GM21528 (cell line): ENCODE data around the gene SLC9A9.
"Not testable (repeated sequence)": the region's sequence is repeated elsewhere in the genome, so short reads cannot be mapped to it uniquely, and the experiment has no call there.

ENCODE experiments used
- ATAC-seq: cut with Tn5 transposase; IDR thresholded peaks from one replicate; pipeline ENCODE4 v1.9.1; 2021; ENCODE audit warnings: mild to moderate bottlenecking, moderate library complexity; ENCODE audit not compliant: unreplicated experiment, low FRiP score

Gene SLC9A9

DNA sequence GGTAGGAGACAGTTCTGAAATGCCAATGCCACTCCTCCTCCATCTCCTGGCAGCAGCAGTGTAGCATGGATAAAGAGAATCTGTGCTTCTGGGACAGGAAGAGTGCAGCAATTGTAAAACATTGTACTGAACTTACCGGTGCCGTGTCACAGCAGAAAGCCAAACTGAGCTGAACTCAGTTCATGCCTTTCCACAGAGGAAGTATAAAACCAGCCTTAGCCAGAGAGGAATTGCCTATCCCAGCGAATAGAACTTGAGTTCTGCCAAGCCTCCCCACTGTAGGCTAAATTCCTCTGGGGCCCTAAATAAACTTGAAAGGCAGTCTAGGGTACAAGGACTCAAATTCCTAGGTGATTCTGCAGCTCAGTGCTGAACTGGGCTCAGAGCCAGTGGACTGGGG, 148.8 kb downstream of the SLC9A9 start:
- ATAC-seq, result no peak

DNA sequence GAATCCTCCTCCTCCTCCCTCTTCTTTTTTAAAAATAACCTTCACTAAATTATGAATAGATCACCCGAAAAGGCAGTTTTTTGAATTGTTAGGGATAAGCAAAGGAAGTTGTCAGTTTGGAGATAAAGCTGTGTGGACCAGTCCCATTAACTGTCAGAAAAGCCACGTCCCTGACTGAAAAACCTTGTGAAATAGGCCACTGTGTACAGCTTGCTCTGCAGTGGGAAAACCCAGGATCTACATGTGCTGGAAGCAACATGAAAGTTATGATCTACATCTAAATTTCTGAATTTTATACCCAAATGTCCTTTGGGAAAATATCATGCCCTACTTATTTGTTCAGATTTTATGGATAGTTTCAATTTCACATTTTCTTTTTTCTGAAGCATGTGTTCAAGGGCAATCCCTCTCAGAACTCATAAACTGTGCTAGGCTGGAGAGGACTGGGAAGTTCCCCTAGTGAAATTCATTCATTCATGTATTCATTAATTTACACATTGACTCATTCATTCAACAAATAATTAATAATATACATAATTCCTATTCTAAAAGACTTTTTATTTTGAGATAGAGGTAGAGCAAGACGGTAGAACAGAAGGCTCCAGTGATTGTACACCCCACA, 149.5 kb downstream of the SLC9A9 start:
- ATAC-seq, result no peak

DNA sequence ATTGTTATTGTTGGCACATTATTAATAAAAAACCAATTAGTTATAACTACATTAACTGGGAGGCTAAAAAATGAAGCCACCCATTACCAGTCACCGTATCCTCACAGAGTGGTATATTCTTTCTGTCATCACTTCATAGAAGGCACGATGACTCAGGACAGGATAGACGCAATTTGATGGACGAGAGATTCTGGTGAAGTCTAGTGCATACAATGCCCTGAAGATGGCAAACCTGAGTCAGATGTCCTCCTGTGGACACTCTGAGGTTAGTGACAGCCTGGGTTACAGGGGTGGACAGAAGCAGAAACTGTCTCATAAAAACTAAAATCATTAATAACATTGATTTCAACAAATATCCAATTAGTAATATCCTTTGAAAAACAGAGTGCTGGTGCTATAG, 150.3 kb downstream of the SLC9A9 start:
- ATAC-seq, result no peak

DNA sequence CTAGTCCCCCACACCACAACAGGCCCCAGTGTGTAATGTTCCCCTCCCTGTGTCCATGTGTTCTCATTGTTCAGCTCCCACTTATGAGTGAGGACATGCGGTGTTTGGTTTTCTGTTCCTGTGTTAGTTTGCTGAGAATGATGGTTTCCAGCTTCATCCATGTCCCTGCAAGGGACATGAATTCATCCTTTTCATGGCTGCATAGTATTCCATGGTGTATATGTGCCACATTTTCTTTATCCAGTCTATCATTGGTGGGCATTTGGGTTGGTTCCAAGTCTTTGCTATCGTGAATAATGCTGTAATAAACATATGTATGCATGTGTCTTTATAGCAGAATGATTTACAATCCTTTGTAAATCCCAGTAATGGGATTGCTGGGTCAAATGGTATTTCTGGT, 152.9 kb downstream of the SLC9A9 start:
- not testable (repeated sequence) for ATAC-seq

DNA sequence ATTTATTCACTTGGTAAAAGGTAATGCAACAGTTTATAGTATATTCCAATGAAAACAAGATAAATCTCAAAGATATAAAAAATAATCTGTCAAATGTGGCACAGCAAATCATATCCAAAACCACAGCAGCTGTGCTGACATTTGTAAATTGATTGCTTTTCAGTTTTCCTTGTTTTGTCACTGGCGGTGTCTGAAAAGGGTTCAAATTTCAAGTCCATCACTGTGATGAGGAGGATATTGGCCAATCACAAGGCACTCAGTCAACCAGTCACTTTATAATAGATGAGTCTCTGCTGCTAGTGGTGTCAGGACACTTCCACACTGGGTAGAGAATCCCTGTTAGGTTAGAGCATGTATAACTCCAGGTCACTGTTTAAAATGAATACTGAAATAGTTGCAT, 154.8 kb downstream of the SLC9A9 start:
- no peak for ATAC-seq

DNA sequence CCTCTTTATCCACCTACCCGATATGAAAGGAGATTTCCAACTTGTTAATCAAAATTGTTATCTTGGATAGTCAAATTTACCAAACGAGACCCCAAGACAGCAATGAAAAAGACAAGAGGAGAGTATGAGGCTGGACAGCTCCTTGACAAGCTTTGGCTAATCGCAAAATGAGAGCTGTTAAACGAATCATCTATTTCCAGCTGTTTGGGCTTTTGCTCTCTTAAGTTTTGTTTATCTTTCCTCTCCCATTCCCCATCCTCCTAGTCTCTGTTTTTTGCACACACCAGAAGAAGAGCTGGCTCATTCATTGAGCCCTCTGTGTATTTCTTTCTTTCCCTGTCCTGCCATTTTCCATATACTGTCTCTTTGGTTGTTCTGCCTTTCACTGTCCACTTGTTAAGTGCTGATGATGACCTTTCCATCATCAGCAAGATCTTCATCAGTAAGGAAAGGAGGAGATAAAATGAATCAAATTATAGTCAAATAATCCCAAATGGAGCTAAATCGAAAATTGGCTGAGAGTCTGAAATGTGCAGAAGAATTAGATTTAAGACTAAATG, 161.6 kb downstream of the SLC9A9 start:
- no peak for ATAC-seq

DNA sequence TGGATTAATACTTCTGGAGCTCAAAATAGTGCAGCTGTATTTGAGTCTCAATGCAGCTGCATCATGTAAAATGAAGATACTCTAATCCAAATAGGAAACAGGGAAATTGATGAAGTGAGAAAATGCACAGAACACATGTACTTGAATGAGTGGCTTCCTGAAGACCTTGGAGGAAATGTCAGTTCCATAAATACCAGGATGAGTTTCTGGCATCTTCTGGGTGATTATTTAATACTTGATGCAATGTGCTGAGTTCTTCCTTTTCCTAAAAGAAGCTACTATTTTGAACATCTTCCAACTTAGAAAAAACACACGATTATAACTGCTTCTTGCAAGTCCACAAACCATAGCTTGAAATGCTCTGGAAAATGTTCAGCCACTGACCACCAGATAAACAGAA, 162.8 kb downstream of the SLC9A9 start:
- no peak for ATAC-seq

DNA sequence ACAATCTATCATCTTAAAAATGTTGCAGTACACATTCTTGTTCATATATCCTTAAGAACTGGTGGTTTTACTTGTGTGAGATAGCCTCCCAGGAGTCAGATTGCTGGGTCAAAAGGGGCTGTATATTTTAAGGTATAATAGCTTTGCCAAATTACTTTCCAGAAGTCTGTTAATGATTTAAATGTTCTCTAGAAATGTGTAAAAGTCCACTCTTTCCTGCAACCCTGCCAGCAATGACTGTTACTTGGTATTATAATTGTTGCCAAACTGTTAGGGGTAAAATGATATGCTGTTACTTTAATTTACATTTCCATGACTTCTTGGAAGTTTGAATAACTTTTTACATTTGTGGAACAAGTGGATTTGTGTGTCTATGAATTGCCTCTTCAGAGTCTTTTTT, 170.8 kb downstream of the SLC9A9 start:
- ATAC-seq, result no peak

DNA sequence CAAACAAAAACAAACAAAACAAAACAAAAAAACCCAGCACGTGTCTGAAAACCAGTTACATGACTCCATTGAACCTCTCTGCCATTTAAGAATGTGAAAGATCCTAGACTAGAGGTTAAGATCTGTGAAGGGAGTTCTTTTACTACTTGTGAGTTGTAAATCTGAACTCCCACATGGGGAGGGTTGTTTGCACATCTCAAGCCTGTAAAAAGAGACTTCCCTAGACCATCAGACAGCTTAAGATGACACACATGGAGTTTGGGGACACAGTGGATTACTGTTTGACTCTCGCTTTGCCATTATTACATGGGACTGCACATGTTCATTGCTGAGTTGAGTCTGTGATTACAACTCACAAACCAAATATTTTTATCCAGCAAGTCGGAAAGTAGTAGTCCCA, 171.5 kb downstream of the SLC9A9 start:
- ATAC-seq, result no peak

DNA sequence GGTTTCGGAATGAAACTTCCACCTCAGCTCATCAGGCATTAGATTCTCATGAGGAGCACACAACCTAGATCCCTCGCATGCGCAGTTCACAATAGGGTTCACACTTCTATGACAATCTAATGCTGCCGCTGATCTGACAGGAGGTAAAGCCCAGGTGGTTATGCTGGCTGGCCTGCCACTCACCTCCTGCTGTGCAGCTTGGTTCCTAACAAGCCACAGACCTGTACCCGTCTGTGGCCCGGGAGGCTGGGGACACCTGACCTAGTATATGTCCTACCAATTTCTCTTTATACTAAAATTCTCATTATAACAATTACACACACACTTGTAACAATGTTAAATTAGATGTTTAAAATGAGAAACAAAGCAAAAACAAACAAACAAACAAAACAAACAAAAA, 172.2 kb downstream of the SLC9A9 start:
- no peak for ATAC-seq

DNA sequence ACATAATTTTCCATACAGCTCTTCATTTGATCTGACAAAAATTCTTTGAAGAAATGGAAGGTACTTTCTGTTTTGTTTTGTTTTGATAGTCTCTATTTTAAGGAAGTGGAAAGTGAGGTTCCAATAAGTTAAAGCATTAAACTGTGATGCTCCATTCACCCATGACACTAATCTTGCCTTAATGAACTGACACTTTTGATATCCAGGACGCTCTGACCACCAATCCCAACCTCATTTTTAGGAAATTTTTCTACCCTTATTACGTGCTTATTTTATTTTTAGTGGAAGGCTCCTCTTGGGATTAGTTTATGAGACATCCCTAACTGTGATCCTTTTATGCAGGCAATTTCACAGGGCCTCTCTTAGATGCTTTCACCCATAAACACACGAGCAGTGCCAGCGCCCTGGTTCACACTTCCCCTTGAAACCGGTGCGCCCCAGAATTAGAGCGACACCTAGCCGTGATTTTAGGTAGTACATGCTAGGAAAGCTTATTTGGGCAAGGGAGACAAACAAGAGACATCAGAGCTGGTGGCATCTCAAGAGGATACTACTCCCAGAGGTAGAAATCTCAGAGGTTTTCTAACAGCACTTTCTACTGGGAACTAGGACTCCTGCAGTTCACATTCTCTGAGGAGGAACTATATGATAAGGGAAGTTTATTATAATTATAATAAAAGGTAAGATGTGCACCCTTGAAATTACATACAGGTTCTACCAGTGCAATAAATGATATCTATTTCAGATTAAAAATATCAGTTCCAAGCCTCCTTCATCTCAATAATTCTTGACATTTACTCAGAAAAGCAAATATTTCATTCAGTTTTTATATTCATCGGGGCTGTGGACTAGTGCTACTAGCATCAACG, 173.9 kb downstream of the SLC9A9 start:
- ATAC-seq, result peak; percentile 60

DNA sequence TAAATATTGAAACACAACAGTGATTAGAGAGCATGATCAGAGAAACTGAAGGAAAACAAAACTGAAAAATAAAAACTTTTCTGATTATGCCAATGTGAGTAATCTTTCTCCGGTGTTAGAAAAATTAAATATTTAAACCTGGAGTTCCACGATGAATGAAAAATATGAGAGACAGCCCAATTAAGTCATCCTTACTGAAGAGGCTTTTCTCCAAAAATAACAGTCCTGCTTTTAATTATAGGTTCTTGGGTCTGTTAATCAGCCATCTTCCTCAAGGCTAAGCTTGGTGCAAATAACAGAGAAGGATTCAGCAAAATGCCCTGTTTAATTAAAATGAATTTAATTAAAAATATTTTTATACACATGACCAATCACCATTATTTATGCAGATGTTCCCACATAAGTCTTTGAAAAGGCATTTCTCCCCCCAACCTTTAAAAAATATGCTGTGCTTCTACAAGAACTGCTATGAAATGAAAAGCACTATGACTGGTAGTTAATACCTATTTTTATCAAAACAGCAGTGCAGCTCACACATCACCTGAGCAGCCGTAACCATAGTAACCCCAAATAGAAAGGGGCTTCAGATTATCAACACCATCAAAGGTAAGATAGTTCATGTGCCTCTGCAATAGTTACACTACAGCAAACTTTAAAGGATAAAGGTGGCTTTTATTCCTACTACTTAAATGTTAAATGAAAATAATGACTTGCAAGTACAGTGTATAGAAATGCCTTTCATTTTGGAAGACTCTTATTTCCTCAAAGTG, 175.7 kb downstream of the SLC9A9 start:
- no peak for ATAC-seq

DNA sequence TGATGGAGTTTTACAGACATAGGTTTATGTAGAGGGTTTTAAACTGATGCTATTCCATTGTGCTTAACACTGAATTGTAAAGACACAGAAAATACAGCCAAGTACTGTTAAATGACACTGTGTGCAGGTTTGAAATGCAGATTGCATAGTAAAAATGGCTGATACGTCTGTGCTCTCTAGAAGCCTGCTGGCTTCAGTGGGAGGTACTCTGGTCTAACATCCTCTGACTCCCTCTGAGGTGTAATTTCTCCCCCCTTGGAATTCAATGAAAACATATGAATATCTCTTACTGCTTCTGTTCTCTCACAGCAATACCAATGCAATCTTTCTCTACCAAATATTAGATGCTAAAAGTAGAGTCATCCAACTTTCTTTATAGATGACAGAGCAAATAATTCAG, 176.6 kb downstream of the SLC9A9 start:
- ATAC-seq, result no peak

DNA sequence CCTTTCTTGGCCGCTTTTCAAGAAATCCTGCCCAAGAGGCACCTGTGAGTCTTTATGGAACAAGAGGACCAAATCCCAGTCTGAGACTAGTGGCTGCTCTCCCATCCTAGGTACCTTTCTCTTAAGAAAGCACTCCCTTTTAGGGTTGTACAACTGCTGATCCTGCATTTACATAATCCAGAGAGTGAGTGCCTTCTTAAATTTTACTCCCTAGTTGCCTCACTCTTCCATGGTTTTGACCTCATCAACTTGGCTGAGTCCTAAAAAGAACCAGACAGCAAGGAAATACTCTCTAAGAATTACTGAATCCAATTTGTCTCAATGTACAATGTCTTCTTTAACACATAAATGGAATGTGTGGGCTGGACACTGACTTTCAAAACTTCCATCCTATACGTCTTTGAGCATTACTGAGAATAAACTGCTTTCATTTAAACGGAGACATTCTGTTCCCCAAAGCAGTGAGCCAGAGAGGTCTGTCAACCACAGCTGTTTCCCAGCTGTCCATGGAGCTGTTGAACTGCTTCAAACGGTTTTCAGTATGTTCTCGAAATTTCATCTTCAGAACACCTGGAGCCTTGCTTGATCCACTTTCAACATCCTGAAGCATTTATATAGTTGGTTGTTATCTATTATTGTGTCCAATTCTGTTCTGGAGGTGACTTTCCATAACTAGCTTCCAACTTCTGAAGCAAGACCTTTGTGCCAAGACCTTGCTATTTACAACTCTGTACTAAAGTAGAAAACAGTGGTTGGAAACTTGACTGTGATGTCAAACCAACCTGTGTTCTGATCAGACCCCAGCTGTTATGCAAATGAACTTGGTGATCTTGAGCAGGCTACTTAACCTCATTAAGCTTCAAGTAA, 179.1 kb downstream of the SLC9A9 start:
- ATAC-seq, result peak; percentile 95

DNA sequence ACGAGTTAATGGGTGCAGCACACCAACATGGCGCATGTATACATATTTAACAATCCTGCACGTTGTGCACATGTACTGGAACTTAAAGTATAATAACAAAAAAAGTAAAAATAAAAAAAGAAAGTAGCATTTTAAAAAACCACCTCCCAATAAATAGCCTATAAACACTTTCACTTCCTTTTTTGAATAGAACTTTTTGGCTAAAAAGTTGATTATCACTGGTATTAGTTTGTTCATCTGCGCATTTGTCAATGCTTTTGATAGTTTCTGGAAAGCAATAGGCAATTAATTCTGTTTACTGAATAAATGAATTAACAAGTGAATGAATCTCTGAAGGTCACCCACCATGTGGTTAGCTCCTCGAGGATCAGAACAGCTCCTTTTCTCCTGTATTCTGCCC, 179.9 kb downstream of the SLC9A9 start:
- ATAC-seq, result no peak

DNA sequence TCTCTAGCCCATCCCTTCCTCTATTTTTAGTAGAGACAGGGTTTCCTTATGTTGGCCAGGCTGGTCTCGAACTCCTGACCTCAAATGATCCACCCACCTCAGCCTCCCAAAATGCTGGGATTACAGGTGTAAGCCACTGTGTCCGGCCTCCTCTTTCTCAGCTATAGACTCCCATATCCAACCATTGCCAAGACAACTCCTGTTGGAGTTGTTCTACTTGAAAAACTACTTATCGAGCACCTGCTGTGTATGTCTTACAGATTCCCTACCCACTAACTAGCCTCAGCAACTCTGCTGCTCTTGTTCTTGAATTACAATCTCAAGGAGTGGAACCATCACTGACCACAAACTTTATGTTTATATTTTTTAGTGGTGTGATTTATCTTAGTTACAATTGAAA, 186.6 kb downstream of the SLC9A9 start:
- ATAC-seq, result no peak

DNA sequence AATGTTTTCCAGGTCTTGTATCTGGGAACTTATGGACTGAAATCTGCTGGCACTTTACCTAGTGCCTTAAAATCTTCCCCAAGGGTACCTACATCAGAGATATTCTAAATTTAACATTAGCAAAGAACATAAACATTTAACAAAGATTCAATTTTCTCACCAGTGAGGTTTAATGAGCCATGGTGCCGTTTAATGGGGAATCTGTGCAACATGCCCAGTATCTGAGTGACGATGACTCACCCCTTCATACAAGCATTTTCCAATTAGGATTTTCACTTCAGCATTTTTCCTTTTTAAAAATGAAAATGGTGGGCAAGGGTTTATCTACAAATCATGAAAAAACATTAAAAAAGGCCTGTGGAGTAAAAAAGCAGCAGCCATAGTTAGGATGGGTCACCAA, 189.4 kb downstream of the SLC9A9 start:
- no peak for ATAC-seq

DNA sequence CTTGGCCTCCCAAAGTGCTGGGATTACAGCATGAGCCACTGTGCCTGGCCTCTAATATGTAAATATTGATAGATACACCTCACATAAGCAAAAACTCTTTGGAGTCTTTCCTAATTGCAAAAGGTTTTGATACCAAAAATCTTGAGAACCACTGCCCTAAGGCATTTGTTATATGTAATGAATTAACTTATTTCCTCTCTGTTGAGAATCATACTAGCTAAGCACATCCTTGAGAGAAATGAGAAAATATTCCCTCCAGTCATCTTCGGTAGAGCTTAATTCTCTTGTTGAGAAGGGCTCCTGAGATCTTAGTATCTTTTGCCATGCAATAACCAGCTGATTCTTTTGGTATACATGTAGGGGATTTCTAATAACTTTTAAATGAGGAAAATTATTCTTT, 190.2 kb downstream of the SLC9A9 start:
- ATAC-seq, result no peak

DNA sequence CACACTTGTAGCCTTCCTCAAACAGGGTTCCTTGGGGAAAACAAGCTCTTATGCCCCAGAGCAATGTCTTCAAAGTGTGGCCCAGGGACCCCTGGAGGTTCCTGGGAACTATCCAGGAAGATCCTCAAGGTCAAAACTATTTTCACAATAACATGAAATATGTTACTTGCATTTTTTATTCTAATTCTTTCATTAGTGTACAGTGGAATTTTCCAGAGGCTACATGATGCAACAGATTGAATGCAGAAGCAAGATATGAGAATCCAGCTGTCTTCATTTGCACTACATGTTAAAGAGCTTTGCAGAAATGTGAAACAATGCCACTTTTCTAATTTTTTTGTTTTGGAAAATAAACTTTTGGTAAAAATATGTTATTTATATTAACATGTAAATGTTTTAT, 190.9 kb downstream of the SLC9A9 start:
- no peak for ATAC-seq

DNA sequence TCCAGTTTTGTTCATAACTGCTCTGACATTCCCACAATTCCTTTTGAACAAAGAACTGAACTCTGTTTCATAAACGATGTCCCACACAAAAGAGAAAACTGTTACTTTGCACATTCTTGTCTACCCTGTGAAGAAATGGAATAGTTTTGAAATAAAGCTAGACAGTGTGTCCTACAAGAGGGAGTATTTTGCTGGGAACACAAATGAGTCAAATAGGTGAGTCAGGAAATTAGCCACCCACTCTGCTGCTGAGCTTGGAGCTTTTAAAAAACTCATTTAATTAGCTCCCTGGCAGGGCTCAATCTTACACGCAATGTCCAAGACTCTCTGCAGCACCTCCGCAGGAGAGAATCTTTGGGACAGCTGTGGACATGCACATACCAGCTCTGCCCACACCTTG, 193.4 kb downstream of the SLC9A9 start:
- ATAC-seq, result no peak
